OCI-LY7 (cell line): ENCODE results near the gene IP6K3.

Source experiments
- CTCF ChIP-seq: fragments of 200-600 bp; sonication (generic); conservative IDR thresholded peaks from 2 replicates; pipeline ENCODE4 v1.5.1; 2014; ENCODE audit warnings: mild to moderate bottlenecking, antibody characterized with exemption, low read length, moderate library complexity, mixed read lengths
- EZH2phosphoT487 ChIP-seq: fragments of 200-600 bp; sonication (generic); IDR thresholded peaks from 2 replicates; pipeline ENCODE4 v1.6.1; 2018; ENCODE audit warnings: low read depth, borderline replicate concordance, mild to moderate bottlenecking, mixed run types, antibody characterized with exemption, low read length, moderate library complexity, mixed read lengths

DNA sequence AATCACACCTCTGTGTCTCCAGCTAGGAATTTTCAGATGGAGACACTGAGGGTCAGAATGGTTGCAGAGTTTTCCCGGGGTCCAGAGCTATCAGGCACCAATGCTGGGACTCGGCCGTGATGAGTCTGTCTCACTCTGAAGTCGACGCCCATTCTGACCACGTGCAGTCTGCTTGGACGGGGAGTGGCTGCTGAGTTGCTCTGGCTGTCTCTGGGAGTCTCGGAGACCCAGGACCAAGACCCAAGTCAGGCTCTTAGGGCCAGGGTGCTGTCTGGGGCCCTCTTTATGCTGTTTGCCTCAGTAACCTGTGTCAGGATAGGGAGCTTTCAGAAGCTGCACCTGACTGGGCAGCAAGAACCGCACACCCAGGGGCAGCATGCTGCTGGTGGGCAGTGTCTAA, 4.6 kb downstream of the IP6K3 start:
- TF ChIP-seq CTCF (no peak), EZH2phosphoT487 (no peak)
